GM19023 (cell line): Measurements from ENCODE around the gene CAGE1.

Source experiments
- ATAC-seq: cut with Tn5 transposase; IDR thresholded peaks from one replicate; pipeline ENCODE4 v1.9.1; 2021; ENCODE audit warnings: mild to moderate bottlenecking, moderate library complexity; ENCODE audit not compliant: unreplicated experiment

CAGE1 gene

DNA sequence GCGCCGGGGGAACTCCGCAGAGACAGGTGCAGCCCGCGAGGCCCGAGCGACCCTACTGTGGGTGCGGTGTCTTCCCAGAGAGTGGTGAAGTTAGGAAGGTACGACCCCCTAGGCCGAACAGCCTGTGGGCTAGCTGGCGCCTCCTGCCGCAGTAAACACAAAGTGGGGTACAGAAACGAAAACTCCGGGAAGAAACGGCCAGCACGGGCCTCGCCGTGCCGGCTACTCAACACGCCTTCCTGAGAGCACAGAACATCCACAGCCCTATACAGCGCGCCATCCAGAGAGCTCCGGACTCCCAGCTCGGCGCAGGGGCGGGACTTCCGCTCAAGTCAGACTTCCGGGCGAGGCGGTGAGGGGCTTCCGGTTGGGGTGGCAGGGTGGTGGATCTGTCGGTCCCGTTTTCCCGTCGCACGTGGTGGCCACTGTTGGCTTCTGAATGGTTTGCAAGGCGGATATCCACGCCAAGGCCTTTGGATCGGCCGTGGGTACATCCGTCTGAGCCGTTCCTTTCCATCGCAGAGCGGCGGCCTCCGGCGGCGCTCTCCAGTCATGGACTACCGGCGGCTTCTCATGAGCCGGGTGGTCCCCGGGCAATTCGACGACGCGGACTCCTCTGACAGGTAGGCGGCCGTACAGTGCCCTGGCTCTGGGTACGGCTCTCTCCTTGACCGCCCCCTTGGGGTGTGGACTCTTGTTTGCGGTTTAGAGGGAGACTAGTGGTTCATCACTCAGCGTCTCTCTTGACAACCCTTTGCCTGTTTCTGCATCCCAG is at the start of gene CAGE1, which contains the start of gene RIOK1:
Gene CAGE1, minus strand, starts transcription at position 292 of the 775 bp plus-strand sequence. CDS start 2,569 bp downstream, outside the sequence.
Gene RIOK1, plus strand, starts transcription at position 358 of the 775 bp plus-strand sequence. Its CDS starts 195 bp downstream, at position 553.
- ATAC-seq = peak; percentile 98

DNA sequence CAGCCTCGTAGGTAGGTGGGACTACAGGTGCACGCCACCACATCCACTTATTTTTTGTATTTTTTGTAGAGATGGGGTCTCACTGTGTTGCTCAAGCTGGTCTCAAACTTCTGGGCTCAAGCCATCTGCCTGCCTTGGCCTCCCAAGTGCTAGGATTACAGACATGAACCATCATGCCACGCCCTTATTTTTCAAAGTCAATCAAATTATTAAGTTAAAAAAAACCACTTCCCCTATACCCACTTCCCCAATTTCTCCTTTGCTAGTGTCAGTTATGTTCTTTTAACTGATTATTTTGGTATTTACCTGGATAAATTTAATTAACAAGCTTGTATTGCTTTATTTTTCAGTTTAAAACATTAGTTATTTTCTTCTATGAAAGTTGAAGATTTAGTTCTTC is 49.7 kb upstream of the CAGE1 start:
- ATAC-seq = no peak

DNA sequence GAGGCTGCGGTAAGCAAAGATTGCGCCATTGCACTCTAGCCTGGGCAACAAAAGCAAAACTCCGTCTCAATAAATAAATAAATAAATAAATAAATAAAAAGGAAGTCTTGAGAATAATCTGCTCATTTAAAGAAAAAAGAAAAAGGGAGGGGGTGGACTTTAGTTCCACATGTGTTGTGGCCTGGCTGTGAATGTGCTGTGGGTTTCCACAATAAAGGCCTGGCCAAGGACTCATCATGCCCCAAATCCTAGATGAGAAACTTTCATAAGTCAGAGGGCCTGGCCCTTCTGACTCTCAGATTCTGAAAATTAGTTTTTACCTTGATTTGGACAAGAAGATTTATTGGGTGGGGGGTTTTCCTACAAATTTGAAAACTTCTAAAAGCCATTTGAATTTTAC is 48.5 kb upstream of the CAGE1 start:
- no peak for ATAC-seq

DNA sequence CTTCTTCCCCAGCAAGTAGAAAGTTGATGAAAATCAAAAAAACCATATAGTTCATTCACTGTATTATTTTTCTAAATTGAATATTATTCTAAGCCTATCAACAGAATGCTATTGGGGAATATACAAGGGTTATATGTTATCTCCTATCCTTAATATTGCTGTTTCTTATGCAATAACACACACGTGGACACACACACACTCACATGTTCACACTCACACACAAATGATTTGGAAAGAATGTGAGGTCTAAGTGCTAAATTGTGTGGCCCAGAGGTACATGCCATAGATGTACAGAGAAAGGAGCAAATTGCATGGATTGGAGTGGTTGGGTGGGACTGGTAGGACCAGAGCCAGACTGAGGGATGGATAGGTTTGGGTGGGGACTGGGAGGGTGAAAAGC is 45.1 kb upstream of the CAGE1 start:
- no peak for ATAC-seq

DNA sequence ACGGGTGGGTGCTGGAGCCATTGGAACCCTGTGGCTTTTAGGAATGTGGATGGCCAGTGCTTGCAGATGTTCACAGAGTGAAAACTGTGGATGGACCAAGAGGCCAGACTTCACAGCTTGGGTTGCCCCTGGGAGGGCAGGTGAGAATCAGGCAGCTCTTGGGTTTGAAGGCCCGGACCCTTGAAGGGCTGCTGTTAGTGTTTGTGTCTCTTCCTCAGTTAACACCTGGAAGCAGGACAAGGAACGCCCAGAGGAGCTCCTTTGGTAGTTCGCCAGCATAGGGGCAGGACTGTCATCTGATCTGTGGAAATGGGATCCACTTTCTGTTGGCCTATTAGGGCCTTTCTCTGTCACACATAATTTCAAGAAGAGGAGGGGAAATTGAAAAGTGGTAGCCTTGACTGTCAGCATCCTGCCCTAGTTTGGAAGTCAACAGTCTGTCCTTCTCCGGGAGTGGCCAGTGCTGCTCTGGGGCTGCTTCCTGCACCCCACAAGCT is 43.6 kb upstream of the CAGE1 start:
- no peak for ATAC-seq

DNA sequence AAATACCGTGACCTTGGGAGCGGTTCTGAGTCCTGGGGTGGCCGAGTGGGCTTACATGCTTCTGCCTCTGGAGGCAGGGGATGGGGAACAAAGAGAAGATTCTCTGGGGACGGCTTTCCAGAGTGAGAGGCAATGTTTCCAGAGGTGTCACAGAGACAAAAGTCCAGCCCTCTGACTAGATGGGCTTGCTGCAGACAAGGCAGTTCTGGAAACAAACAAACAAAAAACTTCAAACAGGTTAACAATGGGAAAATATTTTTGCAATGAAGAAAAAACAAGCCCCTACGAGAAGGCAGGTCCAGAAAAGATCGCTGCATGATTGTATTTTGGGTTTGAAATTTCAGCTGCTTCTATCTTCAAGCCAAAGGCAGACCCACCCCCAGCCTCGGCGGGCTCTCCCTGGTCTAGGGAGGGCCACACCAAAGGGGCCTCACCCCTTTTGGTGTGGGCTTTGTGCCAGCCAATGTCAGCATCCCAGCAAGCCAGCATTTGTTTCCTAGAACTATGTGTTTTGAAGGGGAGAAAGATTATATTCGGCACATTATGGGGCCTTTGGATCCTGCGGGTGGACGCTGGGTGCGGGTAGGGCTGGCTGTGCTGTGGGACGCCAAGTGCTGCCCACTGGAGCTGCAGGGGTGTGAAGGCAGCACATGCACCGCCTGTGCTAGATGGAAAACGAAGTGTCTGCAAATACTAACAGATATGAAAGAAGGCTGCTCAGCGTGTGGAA is 43.0 kb upstream of the CAGE1 start:
- no peak for ATAC-seq

DNA sequence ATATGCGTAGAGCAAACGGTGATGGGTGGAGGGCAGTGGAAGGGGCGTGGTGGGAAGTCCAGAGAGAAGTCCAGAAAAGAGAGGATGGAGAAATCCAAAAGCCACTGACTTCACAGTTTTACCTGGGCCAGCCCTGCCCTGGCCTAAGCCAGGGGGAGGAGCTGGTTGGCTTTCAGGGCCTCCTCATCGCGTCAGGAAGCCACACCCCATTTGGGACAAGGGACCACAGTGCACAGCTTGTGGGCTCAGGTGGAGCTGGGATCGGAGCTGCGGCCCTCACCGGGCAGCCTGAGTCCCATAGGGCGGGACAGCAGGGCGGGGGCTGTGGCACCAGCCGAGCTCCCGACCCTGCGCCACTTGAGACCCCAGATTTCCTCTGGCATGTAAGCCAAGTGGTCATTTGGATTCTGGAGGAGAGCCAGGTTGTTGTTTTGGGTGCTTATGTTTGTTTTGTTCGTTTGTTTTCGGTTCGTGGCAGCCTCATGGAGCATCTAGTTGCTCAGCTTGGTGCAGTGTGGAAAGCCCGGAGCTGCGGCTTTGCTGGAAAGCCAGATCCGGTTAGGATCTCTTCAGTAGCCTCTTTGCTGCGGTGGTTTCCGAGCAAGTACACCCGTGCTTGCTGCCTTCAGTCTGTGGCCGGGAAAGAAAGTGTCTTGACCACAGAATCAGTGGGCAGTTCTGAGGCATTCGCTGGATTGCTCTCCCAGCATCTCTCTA is 42.3 kb upstream of the CAGE1 start:
- no peak for ATAC-seq

DNA sequence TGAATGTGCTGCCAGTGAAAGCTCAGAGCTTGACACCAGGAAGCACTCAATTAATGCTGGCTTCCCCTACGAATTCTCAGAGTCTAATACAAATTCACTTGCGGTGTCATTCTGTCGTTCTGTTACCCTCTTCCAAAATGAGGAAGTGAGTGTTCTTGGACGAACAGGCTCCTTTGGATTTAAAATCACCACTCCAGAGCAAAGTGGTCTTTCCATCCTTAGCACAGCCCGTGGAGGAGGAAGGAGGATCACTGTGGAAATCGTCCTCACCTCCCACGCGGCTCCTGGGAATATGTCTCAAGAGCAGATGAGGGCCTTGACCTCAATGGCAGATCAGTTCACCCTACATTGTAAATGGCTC is 41.8 kb upstream of the CAGE1 start:
- no peak for ATAC-seq

DNA sequence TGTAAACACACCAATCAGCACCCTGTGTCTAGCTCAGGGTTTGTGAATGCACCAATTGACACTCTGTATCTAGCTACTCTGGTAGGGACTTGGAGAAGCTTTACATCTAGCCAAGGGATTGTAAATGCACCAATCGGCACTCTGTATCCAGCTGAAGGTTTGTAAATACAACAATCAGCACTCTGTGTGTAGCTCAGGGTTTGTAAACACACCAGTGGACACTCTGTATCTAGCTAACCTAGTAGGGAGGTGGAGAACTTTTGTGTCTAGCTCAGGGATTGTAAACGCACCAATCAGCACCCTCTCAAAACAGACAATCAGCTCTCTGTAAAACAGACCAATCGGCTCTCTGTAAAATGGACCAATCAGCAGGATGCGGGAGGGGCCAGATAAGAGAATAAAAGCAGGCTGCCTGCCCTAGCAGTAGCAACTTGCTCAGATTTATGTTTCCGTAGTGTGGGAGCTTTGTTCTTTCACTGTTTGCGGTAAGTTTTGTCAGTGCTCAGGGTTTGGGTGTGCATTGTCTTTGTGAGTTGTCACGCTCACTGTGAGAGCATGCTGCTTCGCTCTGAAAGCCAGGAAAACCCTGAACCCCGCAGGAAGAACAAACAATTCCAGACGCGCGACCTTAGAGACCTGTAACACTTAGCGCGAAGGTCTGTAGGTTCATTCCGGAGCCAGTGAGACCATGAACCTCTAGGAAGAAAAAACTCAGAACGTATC is 37.1 kb upstream of the CAGE1 start:
- no peak for ATAC-seq

DNA sequence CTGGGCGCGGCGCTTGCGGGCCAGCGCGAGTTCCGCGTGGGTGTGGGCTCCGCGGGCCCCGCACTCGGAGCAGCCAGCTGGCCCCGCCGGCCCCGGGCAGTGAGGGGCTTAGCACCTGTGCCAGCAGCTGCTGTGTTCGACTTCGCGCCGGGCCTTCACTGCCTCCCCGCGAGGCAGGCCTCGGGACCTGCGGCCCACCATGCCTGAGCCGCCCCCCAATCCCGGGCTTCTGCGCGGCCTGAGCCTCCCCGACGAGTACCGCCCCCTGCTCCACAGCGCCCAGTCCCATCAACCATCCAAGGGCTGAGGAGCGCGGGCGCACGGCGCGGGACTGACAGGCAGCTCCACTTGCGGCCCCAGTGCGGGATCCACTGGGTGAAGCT is 36.3 kb upstream of the CAGE1 start:
- ATAC-seq = no peak

DNA sequence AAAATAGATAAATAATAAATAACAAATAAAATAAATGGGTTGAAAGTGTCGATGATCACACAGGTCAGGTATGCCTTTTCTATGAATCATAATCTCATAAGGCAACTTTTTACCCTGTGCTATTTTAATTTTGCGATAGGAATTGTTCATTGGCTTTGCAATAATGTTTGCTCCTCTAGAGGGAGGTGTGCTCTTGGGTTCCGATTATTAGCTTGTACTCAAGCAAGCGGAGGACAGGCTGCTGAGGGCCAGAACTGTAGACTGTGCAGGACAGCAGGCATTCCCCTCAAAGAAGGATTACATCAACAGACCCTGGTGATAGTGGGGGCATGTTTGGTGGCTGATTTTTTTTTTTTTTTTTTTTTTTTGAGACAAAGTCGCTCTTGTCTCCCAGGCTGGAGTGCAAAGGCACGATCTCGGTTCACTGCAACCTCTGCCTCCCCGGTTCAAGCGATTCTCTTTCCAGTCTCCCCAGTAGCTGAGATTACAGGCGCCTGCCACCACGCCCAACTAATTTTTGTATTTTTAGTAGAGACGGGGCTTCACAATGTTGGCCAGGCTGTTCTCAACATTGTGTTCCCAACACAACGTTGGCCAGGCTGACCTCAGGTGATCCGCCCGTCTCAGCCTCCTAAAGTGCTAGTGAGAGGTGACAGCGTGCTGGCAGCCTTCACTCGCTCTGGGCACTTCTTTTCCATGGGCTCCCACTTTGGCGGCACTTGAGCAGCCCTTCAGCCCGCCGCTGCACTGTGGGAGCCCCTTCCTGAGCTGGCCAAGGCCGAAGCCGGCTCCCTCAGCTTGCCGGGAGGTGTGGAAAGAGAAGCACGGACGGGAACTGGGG is 35.6 kb upstream of the CAGE1 start:
- no peak for ATAC-seq

DNA sequence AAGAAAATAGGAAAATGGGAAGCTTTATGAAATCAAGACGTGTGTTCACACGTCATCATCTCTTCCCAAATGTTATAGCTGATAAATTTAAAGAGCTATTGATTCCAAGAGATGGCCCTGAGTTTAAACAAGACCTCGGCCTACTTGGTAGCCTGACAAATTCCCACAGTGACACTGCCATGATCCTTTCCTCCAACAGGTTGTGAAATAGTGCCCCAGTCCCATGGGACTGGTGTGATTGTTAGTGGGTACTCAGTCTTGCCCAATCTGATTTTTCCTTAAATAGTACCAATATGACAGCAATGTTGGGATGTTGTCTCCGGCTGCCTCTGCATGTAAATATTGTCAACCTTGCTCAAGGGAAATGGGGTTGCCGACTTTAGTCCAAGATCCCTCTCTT is 34.5 kb upstream of the CAGE1 start:
- ATAC-seq = no peak

DNA sequence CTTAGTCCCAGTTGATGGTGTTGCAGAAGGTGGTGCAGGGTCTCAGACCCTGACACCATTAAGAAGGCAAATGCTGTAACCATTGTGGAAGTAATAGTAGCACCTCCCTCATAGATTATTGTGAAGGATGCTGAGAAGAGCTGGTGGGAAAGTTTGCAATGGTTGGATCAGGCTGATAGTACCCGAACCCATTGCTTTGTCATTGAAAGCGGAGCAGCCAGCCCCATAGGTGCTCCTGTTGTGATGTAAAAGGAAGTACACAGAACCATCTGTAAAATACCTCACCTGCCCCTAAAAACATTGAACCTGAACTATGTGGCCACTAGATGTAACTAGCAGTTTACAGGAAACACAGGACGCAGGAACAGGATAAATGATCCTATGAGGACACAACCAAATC is 31.5 kb upstream of the CAGE1 start:
- no peak for ATAC-seq

DNA sequence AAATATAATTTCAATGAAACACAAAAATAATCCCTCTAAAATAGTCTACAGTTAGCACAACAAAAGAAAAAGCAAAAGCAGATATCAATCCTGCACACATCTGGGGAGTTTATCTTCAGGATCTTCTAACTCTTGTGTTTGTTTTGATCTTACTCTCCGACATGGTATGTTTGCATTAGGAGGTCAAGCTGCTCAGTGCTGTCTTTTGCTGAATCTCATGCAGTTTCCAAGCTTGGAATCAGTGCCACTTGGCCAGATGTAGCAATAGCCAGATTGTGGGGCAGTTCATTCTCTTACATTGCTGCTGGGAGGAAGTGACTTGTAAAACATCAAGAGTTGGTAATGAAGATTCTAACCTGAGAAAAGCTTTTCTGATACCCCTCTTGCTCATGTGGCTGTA is 29.5 kb upstream of the CAGE1 start:
- ATAC-seq = no peak

DNA sequence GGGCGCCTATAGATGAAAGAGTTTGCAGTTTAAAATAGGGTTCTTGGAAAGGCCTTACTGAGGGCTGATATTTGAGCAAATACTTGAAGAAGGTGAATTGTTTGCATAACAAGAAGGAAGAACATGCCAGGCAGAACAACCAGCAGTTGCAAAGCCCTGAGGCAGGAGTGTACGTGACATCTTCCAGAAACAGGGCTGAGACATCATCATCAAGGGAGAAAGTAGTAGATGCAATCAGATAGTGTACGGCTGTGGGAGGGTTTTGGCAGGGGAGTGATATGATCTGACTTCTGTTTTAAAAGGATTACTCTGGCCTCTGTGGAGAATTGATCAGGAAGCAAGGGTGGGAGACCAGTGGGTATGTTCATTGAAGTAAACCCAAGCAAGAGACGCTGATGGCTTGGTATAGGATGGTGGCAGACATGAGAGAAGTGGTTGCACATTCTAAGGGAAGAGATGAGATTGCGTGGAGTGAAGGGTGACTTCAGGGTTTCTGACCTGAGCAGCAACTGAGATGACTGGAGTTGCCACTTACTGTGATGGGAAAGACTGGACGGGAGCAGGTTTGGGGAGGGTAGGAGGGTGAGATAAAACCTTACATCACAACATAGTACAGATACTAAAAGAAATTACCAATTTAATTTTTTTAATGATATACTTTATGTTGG is 28.8 kb upstream of the CAGE1 start:
- ATAC-seq = no peak

DNA sequence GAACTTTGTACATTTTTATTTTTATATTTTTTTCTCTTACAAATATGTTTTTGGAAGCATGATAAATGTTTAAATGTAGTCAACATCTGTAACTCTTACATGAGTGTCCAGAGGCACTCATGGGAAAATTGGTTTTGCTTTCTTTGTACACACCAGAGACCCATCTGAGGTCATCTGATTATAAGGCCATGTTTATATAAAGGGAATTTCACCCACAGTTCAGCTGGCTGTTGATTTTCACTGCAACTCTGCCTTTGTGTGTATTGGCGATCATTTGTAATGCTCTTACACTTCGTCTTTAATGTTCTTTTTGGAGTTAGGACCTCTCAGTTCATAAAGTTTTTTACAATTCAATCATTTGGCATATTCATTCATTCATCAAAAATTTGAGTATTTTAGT is 28.1 kb upstream of the CAGE1 start:
- ATAC-seq = no peak

DNA sequence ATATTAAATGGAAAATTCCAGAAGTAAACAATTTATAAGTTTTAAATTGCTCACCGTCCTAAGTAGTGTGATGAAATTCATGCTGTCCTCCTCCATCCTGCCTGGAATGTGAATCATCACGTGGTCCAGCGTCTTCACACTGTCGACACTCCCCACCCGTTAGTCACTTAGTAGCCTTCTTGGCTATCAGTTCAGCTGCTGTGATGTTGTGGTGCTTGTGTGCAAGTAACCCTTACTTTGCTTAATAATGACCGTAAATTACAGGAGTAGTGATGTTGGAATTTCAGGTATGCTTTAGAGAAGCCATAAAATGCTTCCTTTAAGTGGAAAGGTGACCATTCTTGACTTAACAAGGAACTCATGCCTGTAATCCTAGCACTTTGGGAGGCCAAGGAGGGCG is 25.3 kb upstream of the CAGE1 start:
- ATAC-seq = no peak

DNA sequence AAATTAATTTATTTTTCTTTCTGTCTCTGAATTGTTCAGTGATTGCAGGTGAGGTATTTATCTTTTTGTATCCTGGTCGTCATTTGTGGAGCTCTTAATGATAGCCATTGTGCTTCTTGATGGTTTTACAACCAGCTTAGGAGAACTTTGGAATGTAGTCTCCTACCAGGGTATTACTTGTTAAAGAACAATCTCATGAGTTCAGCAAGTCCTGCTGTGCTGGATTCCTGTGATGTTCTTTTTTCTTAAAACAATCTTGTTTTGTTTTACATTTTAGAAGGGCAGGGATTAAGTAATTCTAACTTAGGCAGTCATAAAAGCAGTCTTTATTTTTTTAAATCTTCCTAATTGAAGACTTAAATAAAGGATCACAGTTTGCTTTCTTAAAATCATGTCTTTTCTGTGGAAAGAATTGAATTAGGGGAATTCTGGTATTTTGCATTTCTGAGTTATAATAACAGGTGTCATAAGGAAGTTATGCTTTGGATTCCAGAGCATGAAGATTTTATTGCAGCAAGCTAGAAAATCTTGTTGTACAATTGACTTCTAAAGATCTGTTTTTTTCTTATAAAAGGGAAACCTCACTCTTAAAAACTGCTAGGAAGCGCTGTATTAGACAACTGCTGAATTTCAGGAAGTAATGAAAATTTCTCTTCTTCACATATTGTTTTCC is 23.7 kb upstream of the CAGE1 start:
- no peak for ATAC-seq

DNA sequence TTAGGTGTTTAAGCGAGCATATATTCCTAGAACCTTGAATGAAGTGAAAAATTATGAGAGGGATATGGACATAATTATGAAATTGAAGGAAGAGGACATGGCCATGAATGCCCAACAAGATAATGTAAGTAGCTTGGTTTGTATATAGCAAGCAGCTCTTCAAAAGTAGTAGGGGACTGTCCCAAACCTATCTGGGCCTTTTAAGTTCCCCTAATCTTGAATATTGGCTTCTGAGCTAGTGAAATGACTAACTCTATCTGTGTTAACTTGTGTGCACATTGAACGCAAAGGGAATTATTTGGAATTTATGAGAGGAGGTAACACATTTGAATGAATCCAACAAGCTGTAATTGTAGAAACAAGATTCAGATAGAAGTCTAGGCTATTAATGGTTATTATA is 21.8 kb upstream of the CAGE1 start:
- ATAC-seq = no peak
